OCI-LY7 (cell line): Measurements from ENCODE around the gene ARHGAP28. TPM values are rescaled to one million over a fixed set of nuclear protein-coding genes. Genes with fewer than 3 reads are reported as not detected.

Experiments
- BruUV-seq: library from RNA; stranded (reverse); fragments of 400-500 nt; replicated peaks from 2 replicates; lab custom pipeline; 2021; lab: Mats Ljungman, UMichigan
- CTCF ChIA-PET: fragments of 300-600 bp; sonication (Branson Sonifier 250); formaldehyde crosslinking; loops from one replicate; lab custom pipeline; 2022; ENCODE audit warnings: antibody characterized with exemption; ENCODE audit not compliant: unreplicated experiment; lab: Charles Lee
- POLR2A ChIA-PET: fragments of 300-600 bp; sonication (Branson Sonifier 250); formaldehyde crosslinking; loops from one replicate; lab custom pipeline; 2022; ENCODE audit warnings: antibody characterized with exemption; lab: Charles Lee
- DNase-seq: peaks from one replicate; pipeline ENCODE4 v3.0.0-alpha.2; 2015; ENCODE audit warnings: low spot score
- H2AFZ ChIP-seq: fragments of 200-600 bp; sonication (generic), shearing (Covaris generic); 2 replicates; pipeline ENCODE4 v1.6.1; 2014; ENCODE audit warnings: mild to moderate bottlenecking, antibody characterized with exemption, low read length, moderate library complexity
- H3K27ac ChIP-seq: fragments of 200-600 bp; sonication (generic); 2 replicates; pipeline ENCODE4 v1.5.1; 2014; ENCODE audit warnings: mixed run types, low read depth, mild to moderate bottlenecking, moderate library complexity, low read length, inconsistent platforms; ENCODE audit not compliant: poor library complexity, severe bottlenecking
- H3K36me3 ChIP-seq: fragments of 200-600 bp; sonication (generic); 2 replicates; pipeline ENCODE4 v1.6.1; 2014; ENCODE audit warnings: mild to moderate bottlenecking, antibody characterized with exemption, low read length, moderate library complexity, mixed read lengths; ENCODE audit not compliant: insufficient read depth
- H3K4me1 ChIP-seq: fragments of 200-600 bp; sonication (generic); 2 replicates; pipeline ENCODE4 v1.5.1; 2014; ENCODE audit warnings: mild to moderate bottlenecking, low read length; ENCODE audit not compliant: insufficient read depth, poor library complexity, severe bottlenecking
- H3K4me2 ChIP-seq: fragments of 200-600 bp; sonication (generic); 2 replicates; pipeline ENCODE4 v1.6.1; 2014; ENCODE audit warnings: mild to moderate bottlenecking, low read length
- H3K4me3 ChIP-seq: fragments of 200-600 bp; sonication (generic); 2 replicates; pipeline ENCODE4 v1.5.1; 2014; ENCODE audit warnings: mild to moderate bottlenecking, low read depth, low read length; ENCODE audit not compliant: poor library complexity, severe bottlenecking
- H3K79me2 ChIP-seq: fragments of 200-600 bp; sonication (generic); 2 replicates; pipeline ENCODE4 v1.6.1; 2016; ENCODE audit warnings: low read depth, mild to moderate bottlenecking, low read length, moderate library complexity, mixed read lengths; ENCODE audit not compliant: insufficient read depth
- H3K9me2 ChIP-seq: fragments of 200-600 bp; sonication (generic); 2 replicates; pipeline ENCODE4 v1.6.1; 2016; ENCODE audit warnings: mild to moderate bottlenecking, low read length, mixed read lengths; ENCODE audit not compliant: insufficient read depth
- H3K9me3 ChIP-seq: fragments of 200-600 bp; sonication (generic); 2 replicates; pipeline ENCODE4 v1.6.1; 2014; ENCODE audit warnings: mild to moderate bottlenecking, mixed run types, low read length, mixed read lengths
- H4K20me1 ChIP-seq: fragments of 200-600 bp; sonication (generic); 2 replicates; pipeline ENCODE4 v1.6.1; 2014; ENCODE audit warnings: mild to moderate bottlenecking, antibody characterized with exemption, low read length, moderate library complexity, mixed read lengths; ENCODE audit not compliant: insufficient read depth
- EZH2phosphoT487 ChIP-seq: fragments of 200-600 bp; sonication (generic); IDR thresholded peaks from 2 replicates; pipeline ENCODE4 v1.6.1; 2018; ENCODE audit warnings: low read depth, borderline replicate concordance, mild to moderate bottlenecking, mixed run types, antibody characterized with exemption, low read length, moderate library complexity, mixed read lengths
- intact Hi-C: fragments of 100-400 bp; cut with micrococcal nuclease; formaldehyde crosslinking; loops from one replicate; pipeline ENCODE4 v1.10.0; 2022; ENCODE audit not compliant: unreplicated experiment
- total RNA-seq, 2 experiments: library from RNA; depleted of rRNA in 1 of 2; stranded (reverse); fragments of >200 nt in 1 of 2; shearing (Covaris generic) in 1 of 2; gene quantifications; 2 replicates each; pipeline ENCODE4 v1.2.3, GENCODE V29; 2014 to 2022
- TF ChIP-seq, protein P1 (sequence below): fragments of 200-600 bp; sonication (generic); conservative IDR thresholded peaks from 2 replicates; pipeline ENCODE4 v1.5.1; 2014; ENCODE audit warnings: mild to moderate bottlenecking, antibody characterized with exemption, low read length, moderate library complexity, mixed read lengths

ARHGAP28 gene
- total RNA-seq, 2 experiments from 2014 or later: not detected

DNA sequence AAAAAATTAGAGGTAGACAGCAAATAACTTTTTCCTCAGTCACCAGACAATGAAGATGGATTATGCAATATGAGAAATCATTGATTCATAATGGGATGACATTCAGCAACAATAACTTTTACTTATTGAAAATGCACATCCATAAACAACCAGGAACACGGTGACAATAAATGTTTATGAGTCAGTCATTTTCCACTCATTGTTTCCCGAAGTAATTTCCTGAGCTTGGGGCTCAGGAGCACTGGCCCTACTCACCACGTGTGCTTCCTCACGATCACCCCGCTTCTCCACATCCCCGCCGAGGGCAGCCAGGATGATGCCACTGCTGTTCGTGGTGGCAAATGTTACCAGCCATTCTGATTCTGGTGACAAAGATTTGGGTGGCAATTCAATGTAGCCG is 231.8 kb downstream of the ARHGAP28 start:
- DNase-seq: no peak
- Histone ChIP-seq H3K9me2 (no peaks in the 10 kb centered on the region), H3K36me3 (no peaks in the 10 kb centered on the region), H3K79me2 (no peaks in the 10 kb centered on the region), H2AFZ (no peak overlapping the region), H3K4me1 (no peaks in the 10 kb centered on the region), H3K9me3 (no peaks in the 10 kb centered on the region), H4K20me1 (no peaks in the 10 kb centered on the region), H3K27ac (no peak overlapping the region), H3K4me3 (no peak overlapping the region), H3K4me2 (no peak overlapping the region)
- ChIA-PET CTCF (no interaction called here), POLR2A (no interaction called here)
- no TSS peak for BruUV-seq
- intact Hi-C loops: no loop called here
- TF ChIP-seq EZH2phosphoT487: no peak
- TF ChIP-seq, protein P1, sequence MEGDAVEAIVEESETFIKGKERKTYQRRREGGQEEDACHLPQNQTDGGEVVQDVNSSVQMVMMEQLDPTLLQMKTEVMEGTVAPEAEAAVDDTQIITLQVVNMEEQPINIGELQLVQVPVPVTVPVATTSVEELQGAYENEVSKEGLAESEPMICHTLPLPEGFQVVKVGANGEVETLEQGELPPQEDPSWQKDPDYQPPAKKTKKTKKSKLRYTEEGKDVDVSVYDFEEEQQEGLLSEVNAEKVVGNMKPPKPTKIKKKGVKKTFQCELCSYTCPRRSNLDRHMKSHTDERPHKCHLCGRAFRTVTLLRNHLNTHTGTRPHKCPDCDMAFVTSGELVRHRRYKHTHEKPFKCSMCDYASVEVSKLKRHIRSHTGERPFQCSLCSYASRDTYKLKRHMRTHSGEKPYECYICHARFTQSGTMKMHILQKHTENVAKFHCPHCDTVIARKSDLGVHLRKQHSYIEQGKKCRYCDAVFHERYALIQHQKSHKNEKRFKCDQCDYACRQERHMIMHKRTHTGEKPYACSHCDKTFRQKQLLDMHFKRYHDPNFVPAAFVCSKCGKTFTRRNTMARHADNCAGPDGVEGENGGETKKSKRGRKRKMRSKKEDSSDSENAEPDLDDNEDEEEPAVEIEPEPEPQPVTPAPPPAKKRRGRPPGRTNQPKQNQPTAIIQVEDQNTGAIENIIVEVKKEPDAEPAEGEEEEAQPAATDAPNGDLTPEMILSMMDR: no peak

DNA sequence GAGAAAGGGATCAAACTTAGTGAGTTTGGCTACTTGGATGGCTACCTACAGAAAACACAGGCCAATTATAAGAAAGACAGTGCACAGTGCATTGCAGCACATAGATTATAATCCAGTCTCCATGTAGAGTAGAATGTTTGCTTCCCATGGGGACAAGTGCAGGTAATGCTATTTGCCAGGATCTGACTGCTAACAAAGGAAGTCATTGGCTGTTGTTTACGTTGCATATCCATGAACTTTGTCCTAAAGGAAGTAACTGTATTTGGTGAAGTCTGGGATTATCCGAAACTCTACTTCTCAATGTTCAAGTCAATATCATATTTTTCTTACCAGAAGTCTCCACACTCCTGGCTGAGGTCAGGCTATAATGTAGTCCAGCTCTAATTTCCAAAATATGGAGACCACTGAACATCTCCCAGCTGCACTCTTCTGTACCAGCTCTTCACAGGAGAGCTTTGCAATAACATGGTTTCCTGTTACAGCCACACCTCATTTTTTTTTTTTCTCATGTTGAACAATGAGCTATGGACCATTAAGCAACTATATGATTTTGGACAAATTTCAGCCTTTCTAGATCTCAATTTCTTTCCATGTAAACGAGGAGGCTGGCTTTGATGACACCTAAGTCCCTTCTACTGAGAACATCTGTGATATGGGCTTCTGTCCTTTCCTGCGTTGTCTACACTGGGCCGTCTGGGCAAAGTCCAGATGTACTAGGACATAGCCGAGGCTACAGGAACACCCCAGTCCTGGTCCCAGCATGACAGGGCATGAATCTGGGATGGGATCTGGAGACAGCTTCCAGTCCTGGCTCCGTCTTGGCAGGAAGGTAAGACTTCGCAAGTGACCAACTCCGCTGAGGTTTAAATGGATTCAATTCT is 233.3 kb downstream of the ARHGAP28 start:
- TF ChIP-seq, protein P1: no peak
- TF ChIP-seq EZH2phosphoT487: no peak
- no peaks in the 10 kb centered on the region for H3K36me3 ChIP-seq
- intact Hi-C loops: no loop called here
- no peak for DNase-seq
- H3K9me2 ChIP-seq: no peaks in the 10 kb centered on the region
- no peak overlapping the region for H3K4me3 ChIP-seq
- no peaks in the 10 kb centered on the region for H3K79me2 ChIP-seq
- no TSS peak for BruUV-seq
- no peaks in the 10 kb centered on the region for H3K9me3 ChIP-seq
- no peak overlapping the region for H2AFZ ChIP-seq
- CTCF ChIA-PET: no interaction called here
- no peak overlapping the region for H3K4me2 ChIP-seq
- no peaks in the 10 kb centered on the region for H4K20me1 ChIP-seq
- no peaks in the 10 kb centered on the region for H3K4me1 ChIP-seq
- H3K27ac ChIP-seq: no peak overlapping the region
- POLR2A ChIA-PET: no interaction called here

DNA sequence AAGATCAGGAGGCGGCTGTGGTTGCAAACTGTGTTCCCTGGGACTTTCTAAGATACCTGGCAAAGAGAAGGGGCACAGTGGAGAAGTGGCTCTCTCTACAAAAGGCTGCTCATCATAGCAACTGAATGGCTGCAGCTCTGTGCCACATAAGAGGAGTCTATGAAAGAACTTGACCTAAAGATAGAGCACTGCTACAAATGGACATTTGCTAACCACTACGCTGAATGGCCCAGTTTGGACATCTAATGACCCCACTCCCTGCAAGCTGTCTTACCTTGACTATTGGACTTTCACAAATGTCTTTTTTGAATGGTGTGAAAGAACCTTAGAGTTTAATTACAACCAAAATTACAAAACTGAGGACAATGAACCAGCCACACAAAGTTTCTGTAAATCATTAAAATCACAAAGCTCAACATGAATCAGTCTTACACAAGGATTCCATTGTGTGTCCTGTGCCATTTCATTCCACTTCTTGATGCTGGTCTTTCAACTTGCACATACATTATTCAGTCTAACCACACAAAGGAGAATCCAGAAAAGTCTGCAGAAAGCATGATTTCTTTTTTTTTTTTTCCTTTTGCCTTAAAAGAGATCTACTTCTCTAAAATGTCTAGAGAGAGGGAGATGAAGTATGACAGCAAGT is 234.1 kb downstream of the ARHGAP28 start:
- ChIA-PET CTCF (no interaction called here), POLR2A (no interaction called here)
- H3K27ac ChIP-seq: no peak overlapping the region
- no peak for DNase-seq
- H3K9me2 ChIP-seq: no peaks in the 10 kb centered on the region
- no peak overlapping the region for H3K4me2 ChIP-seq
- no peaks in the 10 kb centered on the region for H3K79me2 ChIP-seq
- TF ChIP-seq, protein P1: no peak
- TF ChIP-seq EZH2phosphoT487: no peak
- no peak overlapping the region for H3K4me3 ChIP-seq
- no peaks in the 10 kb centered on the region for H3K4me1 ChIP-seq
- intact Hi-C loops: no loop called here
- no peaks in the 10 kb centered on the region for H4K20me1 ChIP-seq
- no TSS peak for BruUV-seq
- H3K9me3 ChIP-seq: no peaks in the 10 kb centered on the region
- no peak overlapping the region for H2AFZ ChIP-seq
- H3K36me3 ChIP-seq: no peaks in the 10 kb centered on the region
